OCI-LY1 (cell line): ENCODE measurements around the gene BTN1A1.

Experiments used
- H2AFZ ChIP-seq: fragments of 200-600 bp; sonication (generic), shearing (Covaris generic); 2 replicates; pipeline ENCODE4 v1.6.0; 2014; ENCODE audit warnings: antibody characterized with exemption, mild to moderate bottlenecking, low read length
- H3F3A ChIP-seq: fragments of 200-600 bp; sonication (generic), shearing (Covaris generic); 2 replicates; pipeline ENCODE4 v1.6.0; 2014; ENCODE audit warnings: mild to moderate bottlenecking, antibody characterized with exemption, low read length, moderate library complexity; ENCODE audit not compliant: insufficient read depth
- H3K27ac ChIP-seq: fragments of 200-600 bp; sonication (generic); 2 replicates; pipeline ENCODE4 v1.5.1; 2014; ENCODE audit warnings: low read length, mixed run types, mild to moderate bottlenecking, low read depth; ENCODE audit not compliant: poor library complexity, severe bottlenecking
- H3K27me3 ChIP-seq: fragments of 200-600 bp; sonication (generic); 2 replicates; pipeline ENCODE4 v1.6.0; 2014; ENCODE audit warnings: antibody characterized with exemption, mild to moderate bottlenecking, low read length, moderate library complexity; ENCODE audit not compliant: insufficient read depth
- H3K36me3 ChIP-seq: fragments of 200-600 bp; sonication (generic); 2 replicates; pipeline ENCODE4 v1.6.1; 2014; ENCODE audit warnings: mild to moderate bottlenecking, antibody characterized with exemption, low read length, moderate library complexity, mixed read lengths; ENCODE audit not compliant: insufficient read depth
- H3K4me1 ChIP-seq: fragments of 200-600 bp; sonication (generic); 2 replicates; pipeline ENCODE4 v1.5.1; 2014; ENCODE audit warnings: mild to moderate bottlenecking, low read length, moderate library complexity; ENCODE audit not compliant: insufficient read depth, severe bottlenecking
- H3K4me2 ChIP-seq: fragments of 200-600 bp; sonication (generic), shearing (Covaris generic); 2 replicates; pipeline ENCODE4 v1.6.1; 2014; ENCODE audit warnings: low read length
- H3K4me3 ChIP-seq: fragments of 200-600 bp; sonication (generic); 2 replicates; pipeline ENCODE4 v1.5.1; 2014; ENCODE audit warnings: low read length, low read depth, mild to moderate bottlenecking, mixed read lengths; ENCODE audit not compliant: poor library complexity, severe bottlenecking
- H3K79me2 ChIP-seq: fragments of 200-600 bp; shearing (Covaris generic); 2 replicates; pipeline ENCODE4 v1.6.1; 2016; ENCODE audit warnings: mixed run types, low read length, mixed read lengths; ENCODE audit not compliant: insufficient read depth
- H3K9ac ChIP-seq: fragments of 200-600 bp; sonication (generic), shearing (Covaris generic); 2 replicates; pipeline ENCODE4 v1.6.1; 2014; ENCODE audit warnings: mild to moderate bottlenecking, low read length, mixed read lengths
- H3K9me2 ChIP-seq: fragments of 200-600 bp; sonication (generic), shearing (Covaris generic); 2 replicates; pipeline ENCODE4 v1.6.1; 2014; ENCODE audit warnings: low read depth, mild to moderate bottlenecking, low read length, mixed read lengths
- H3K9me3 ChIP-seq: fragments of 200-600 bp; shearing (Covaris generic); 2 replicates; pipeline ENCODE4 v1.6.1; 2014; ENCODE audit warnings: low read length, mixed read lengths
- H4K20me1 ChIP-seq: fragments of 200-600 bp; sonication (generic), shearing (Covaris generic); 2 replicates; pipeline ENCODE4 v1.6.0; 2016; ENCODE audit warnings: mild to moderate bottlenecking, low read length; ENCODE audit not compliant: insufficient read depth
- EZH2 ChIP-seq: fragments of 200-600 bp; sonication (generic), shearing (Covaris generic); IDR thresholded peaks from 2 replicates; pipeline ENCODE4 v1.8.0; 2017; ENCODE audit warnings: borderline replicate concordance, mixed run types, mild to moderate bottlenecking, antibody characterized with exemption, low read length, moderate library complexity, mixed read lengths
- TF ChIP-seq, protein P1 (sequence below): fragments of 200-600 bp; sonication (generic), shearing (Covaris generic); IDR thresholded peaks from 2 replicates; pipeline ENCODE4 v1.5.1; 2017; ENCODE audit warnings: mild to moderate bottlenecking, antibody characterized with exemption, low read length, moderate library complexity, mixed read lengths

Gene BTN1A1

DNA sequence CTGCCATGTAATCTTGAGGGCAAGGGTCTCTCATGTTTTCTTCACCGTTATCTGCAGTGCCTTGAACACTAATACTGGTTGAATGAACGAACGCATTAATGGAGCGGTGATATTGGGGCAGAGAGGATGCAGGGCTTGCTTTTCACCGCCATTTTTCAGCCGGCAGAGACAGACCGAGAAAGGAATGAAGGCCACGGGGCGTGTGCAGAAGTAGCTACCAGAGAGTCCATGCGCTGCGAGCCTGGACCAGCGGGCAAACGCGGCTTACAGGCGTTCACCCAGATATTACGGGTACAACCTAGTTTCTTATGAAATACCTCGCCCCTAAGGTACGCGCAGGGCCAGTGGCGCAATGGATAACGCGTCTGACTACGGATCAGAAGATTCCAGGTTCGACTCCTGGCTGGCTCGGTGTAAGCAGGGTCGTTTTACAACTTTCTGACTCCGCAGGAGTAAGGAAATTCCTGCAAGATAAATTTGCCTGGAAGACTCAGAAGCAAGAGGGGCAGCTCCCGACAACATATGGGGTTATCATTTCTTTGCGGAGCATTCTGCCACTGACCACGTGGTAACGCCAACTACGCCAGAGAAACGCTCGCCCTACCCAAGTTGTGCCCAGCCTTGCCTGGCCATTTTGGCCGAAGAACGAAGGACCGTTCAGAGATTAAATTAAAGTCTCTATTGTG, 37.2 kb downstream of the BTN1A1 start:
- Histone ChIP-seq H3F3A (peaks cover 12% of the 10 kb centered on the region; the same call in 1 of the 2 replicates), H2AFZ (peak overlapping the region; percentile 1; the same call in 1 of the 2 replicates), H3K4me2 (peak overlapping the region; percentile 93), H3K27ac (peak overlapping the region; percentile 95), H3K9ac (peak overlapping the region; percentile 92), H3K36me3 (peaks cover 4% of the 10 kb centered on the region; the same call in 1 of the 2 replicates), H3K4me1 (peaks cover 67% of the 10 kb centered on the region), H3K27me3 (no peaks in the 10 kb centered on the region), H3K79me2 (peaks cover 24% of the 10 kb centered on the region), H3K4me3 (peak overlapping the region; percentile 91), H3K9me3 (no peaks in the 10 kb centered on the region), H3K9me2 (no peaks in the 10 kb centered on the region), H4K20me1 (no peaks in the 10 kb centered on the region)
- TF ChIP-seq, protein P1, sequence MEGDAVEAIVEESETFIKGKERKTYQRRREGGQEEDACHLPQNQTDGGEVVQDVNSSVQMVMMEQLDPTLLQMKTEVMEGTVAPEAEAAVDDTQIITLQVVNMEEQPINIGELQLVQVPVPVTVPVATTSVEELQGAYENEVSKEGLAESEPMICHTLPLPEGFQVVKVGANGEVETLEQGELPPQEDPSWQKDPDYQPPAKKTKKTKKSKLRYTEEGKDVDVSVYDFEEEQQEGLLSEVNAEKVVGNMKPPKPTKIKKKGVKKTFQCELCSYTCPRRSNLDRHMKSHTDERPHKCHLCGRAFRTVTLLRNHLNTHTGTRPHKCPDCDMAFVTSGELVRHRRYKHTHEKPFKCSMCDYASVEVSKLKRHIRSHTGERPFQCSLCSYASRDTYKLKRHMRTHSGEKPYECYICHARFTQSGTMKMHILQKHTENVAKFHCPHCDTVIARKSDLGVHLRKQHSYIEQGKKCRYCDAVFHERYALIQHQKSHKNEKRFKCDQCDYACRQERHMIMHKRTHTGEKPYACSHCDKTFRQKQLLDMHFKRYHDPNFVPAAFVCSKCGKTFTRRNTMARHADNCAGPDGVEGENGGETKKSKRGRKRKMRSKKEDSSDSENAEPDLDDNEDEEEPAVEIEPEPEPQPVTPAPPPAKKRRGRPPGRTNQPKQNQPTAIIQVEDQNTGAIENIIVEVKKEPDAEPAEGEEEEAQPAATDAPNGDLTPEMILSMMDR = no peak
- no peak for TF ChIP-seq EZH2

DNA sequence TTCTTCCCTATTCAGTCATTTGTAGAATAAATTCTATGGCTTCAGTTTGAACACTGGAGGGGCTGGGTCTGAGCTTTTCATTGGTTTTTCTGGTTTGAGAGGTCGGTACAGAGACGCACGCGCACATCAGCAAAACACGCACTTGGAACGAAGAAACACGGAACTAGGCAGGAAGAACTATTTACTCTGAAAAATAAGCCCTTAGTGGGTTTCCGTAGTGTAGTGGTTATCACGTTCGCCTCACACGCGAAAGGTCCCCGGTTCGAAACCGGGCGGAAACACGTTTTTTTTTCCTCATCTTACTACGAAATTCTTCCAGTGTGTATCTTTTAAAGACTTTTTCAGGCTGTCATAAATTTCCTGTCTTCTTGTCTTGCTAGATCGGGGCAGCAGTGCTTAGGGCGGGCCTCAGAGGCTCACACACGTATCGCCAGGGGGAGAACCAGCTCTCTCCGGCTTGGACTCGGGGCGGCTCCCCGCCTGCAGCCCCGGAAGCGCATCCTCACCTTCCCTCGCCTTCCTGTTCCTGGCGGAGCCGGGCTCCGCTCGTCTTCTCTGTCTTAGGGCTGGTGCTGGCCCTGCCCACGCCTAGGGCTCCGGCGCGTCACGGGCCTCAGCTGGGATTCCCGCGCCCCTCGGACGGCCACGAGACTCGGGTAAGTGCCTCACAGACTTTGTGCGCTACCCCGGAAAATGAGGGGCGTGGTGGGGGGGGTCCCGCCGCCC, 37.9 kb downstream of the BTN1A1 start, which contains the start of gene HMGN4:
HMGN4 (plus strand) TSS at position 521 of the 726 bp plus-strand sequence. CDS start 6,841 bp downstream, outside the sequence.
- Histone ChIP-seq H3K9ac (peak within 1 kb of the TSS; percentile 92), H3K4me2 (peak within 1 kb of the TSS; percentile 93), H3K27me3 (no peaks in the 10 kb centered on the region), H3K27ac (peak within 1 kb of the TSS; percentile 95), H3K9me3 (no peaks in the 10 kb centered on the region), H3K79me2 (peaks cover 24% of the 10 kb centered on the region), H3K9me2 (no peaks in the 10 kb centered on the region), H3K36me3 (peaks cover 12% of the 10 kb centered on the region; the same call in 1 of the 2 replicates), H3K4me1 (peaks cover 61% of the 10 kb centered on the region), H3K4me3 (peak within 1 kb of the TSS; percentile 91), H3F3A (0 out of 2 replicates have a peak, but pooled peaks cover 9% of the 10 kb centered on the region), H2AFZ (no peak within 1 kb of the TSS; the same call in 1 of the 2 replicates), H4K20me1 (no peaks in the 10 kb centered on the region)
- TF ChIP-seq, protein P1 = peak; percentile 13; the same call in 1 of the 2 replicates
- no peak for TF ChIP-seq EZH2

DNA sequence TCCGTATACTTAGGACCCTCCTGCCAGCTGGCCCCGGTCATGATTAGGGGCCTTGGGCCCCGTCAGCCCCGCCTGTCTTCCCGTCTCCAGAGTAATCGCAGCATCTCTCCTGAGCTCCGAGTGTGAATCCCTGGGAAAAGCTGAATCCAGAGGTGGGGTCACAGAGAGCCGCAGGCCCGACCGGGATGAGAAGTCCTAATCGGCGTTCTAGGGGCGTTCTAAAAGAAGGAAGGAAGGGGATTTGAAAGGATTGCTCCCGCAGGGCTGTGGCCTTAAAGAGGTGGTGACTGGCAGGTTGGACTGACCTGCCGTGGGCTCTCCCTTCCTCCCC, 38.4 kb downstream of the BTN1A1 start:
- H3K79me2 ChIP-seq = peaks cover 24% of the 10 kb centered on the region
- no peak overlapping the region for H2AFZ ChIP-seq
- peaks cover 56% of the 10 kb centered on the region for H3K4me1 ChIP-seq

More for the DNA sequence above, 38.4 kb downstream of the BTN1A1 start:
- Histone ChIP-seq H4K20me1 (no peaks in the 10 kb centered on the region), H3K27me3 (no peaks in the 10 kb centered on the region), H3K9me2 (no peaks in the 10 kb centered on the region), H3K27ac (peak overlapping the region; percentile 95), H3K4me3 (peak overlapping the region; percentile 91), H3K9me3 (no peaks in the 10 kb centered on the region), H3K36me3 (peaks cover 14% of the 10 kb centered on the region; the same call in 1 of the 2 replicates), H3K4me2 (peak overlapping the region; percentile 93), H3K9ac (peak overlapping the region; percentile 92), H3F3A (0 out of 2 replicates have a peak, but pooled peaks cover 9% of the 10 kb centered on the region)
- TF ChIP-seq EZH2 = no peak
- TF ChIP-seq, protein P1 = no peak
